Endodermal cell (in vitro differentiated cells): ENCODE measurements around the gene CYLD. TPM values are rescaled to one million over a fixed set of nuclear protein-coding genes. Genes with fewer than 3 reads are reported as not detected.

Source experiments
- DNase-seq: peaks from one replicate; pipeline ENCODE4 v3.0.0-alpha.2; 2017
- H3K27ac ChIP-seq: 2 replicates; pipeline ENCODE4 v1.5.1; 2013; ENCODE audit warnings: mild to moderate bottlenecking, low read depth, low read length, moderate library complexity
- H3K27me3 ChIP-seq: 2 replicates; pipeline ENCODE4 v1.6.1; 2013; ENCODE audit warnings: mild to moderate bottlenecking, low read length, moderate library complexity; ENCODE audit not compliant: insufficient read depth, control insufficient read depth, poor library complexity, severe bottlenecking
- H3K36me3 ChIP-seq: 2 replicates; pipeline ENCODE4 v1.7.0; 2013; ENCODE audit warnings: mild to moderate bottlenecking, low read length, moderate library complexity; ENCODE audit not compliant: control insufficient read depth, insufficient read depth
- H3K4me1 ChIP-seq: one replicate; pipeline ENCODE4 v1.7.0; 2013; ENCODE audit warnings: low read length; ENCODE audit not compliant: control insufficient read depth, insufficient read depth
- H3K4me3 ChIP-seq: 2 replicates; pipeline ENCODE4 v1.5.1; 2013; ENCODE audit warnings: mild to moderate bottlenecking, low read length, moderate library complexity
- H3K9ac ChIP-seq: 2 replicates; pipeline ENCODE4 v1.6.1; 2013; ENCODE audit warnings: mild to moderate bottlenecking, low read length, moderate library complexity; ENCODE audit not compliant: poor library complexity, severe bottlenecking; ENCODE audit errors: extremely low read depth
- H3K9me3 ChIP-seq: 2 replicates; pipeline ENCODE4 v1.6.1; 2013; ENCODE audit warnings: mild to moderate bottlenecking, low read length, moderate library complexity; ENCODE audit not compliant: control insufficient read depth
- H3K27ac Mint-ChIP-seq: 2 replicates; pipeline ENCODE4 v1.8.0; 2020; ENCODE audit warnings: mixed read lengths
- H3K27me3 Mint-ChIP-seq: 2 replicates; pipeline ENCODE4 v1.8.0; 2021; ENCODE audit warnings: mild to moderate bottlenecking, mixed read lengths; ENCODE audit not compliant: insufficient read depth
- H3K36me3 Mint-ChIP-seq: 2 replicates; pipeline ENCODE4 v1.8.0; 2020; ENCODE audit warnings: low read depth, mixed read lengths
- H3K4me1 Mint-ChIP-seq: 2 replicates; pipeline ENCODE4 v1.8.0; 2020; ENCODE audit warnings: mixed read lengths
- H3K4me3 Mint-ChIP-seq: 2 replicates; pipeline ENCODE4 v1.8.0; 2020; ENCODE audit warnings: mild to moderate bottlenecking, moderate library complexity, mixed read lengths
- H3K9me3 Mint-ChIP-seq: 2 replicates; pipeline ENCODE4 v1.8.0; 2020; ENCODE audit warnings: mild to moderate bottlenecking, mixed read lengths
- WGBS, 2 experiments: methylation state at CpG; one replicate each; pipeline versions ENCODE4 v1.1.5 to v1.1.7; 2013; ENCODE audit warnings: missing lambda C conversion rate in 2 of 2, mixed read lengths in 1 of 2; ENCODE audit not compliant: insufficient coverage in 1 of 2, insufficient read length in 1 of 2; 5-methylcytosine and 5-hydroxymethylcytosine counted together
- total RNA-seq, 2 donors: library from RNA; stranded (reverse); fragmentation: NEBNext Ultra II Directional in 1 of 2; extraction: Animal tissue kit (Norgen Biotek cat#: 25700) in 1 of 2; gene quantifications; 2 replicates in 1 of 2; 3 replicates in 1 of 2; pipeline ENCODE4 v1.2.1, GENCODE V29; 2021
- TF ChIP-seq, protein P1 (sequence below): fragments of 200-600 bp; sonication (generic); conservative IDR thresholded peaks from 2 replicates; pipeline ENCODE4 v1.5.0; 2021; ENCODE audit warnings: antibody characterized with exemption, mild to moderate bottlenecking

Gene CYLD
- total RNA-seq, 2 donors from 2014 or later = 12.7 TPM

DNA sequence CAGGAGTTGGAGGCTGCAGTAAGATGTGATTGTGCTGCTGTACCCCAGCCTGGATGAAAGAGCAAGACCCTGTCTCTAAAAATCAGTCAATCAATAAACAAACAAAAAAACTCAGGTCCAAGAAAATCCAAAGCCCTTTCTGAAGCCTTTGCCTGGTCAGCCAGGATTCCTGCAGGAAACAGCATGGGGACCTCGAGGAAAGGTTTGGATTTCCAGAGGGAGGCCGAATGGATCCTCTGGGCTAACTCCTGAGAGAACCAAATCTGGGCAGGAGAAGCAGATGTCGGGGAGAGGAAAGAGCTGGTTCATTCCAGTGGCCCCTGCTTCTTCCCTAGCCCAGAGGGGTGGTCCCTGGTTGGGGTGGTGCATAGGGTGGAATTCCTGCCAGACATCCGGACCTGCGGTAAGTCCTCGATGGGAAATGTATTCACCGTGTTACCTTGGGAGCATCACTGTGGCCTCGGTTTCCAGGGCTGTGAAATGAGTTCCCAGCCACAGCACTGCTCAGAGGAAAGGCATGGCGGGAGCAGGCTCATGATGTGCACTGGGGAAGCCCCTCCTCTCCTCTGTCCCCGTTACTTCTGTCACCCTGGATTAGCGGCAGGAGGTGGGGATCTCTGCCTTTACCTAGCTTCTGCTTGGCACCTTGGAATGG, 75.1 kb downstream of the CYLD start:
- 91 to 93% methylated on average over 9 to 11 of the region's 11 CpGs for WGBS, 2 experiments
- H3K27ac Mint-ChIP-seq = no peak overlapping the region
- TF ChIP-seq, protein P1, sequence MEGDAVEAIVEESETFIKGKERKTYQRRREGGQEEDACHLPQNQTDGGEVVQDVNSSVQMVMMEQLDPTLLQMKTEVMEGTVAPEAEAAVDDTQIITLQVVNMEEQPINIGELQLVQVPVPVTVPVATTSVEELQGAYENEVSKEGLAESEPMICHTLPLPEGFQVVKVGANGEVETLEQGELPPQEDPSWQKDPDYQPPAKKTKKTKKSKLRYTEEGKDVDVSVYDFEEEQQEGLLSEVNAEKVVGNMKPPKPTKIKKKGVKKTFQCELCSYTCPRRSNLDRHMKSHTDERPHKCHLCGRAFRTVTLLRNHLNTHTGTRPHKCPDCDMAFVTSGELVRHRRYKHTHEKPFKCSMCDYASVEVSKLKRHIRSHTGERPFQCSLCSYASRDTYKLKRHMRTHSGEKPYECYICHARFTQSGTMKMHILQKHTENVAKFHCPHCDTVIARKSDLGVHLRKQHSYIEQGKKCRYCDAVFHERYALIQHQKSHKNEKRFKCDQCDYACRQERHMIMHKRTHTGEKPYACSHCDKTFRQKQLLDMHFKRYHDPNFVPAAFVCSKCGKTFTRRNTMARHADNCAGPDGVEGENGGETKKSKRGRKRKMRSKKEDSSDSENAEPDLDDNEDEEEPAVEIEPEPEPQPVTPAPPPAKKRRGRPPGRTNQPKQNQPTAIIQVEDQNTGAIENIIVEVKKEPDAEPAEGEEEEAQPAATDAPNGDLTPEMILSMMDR = no peak

DNA sequence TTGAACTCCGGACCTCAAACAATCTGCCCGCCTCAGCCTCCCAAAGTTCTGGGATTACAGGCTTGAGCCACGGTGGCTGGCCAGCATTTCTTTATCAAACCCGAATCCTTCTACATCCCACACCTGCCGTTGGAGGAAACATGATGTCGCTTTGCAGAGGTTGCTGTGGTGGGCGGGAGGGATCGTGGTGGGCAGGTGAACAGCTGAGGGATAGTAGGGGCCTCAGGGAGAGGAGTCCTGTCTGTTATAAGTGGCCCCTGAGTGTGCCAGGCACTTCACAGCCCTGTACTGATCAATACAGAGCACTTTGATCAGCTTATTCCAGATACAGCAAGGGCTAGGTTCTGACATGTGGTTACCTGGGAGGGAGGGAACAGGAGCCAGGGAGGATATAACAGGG, 76.5 kb downstream of the CYLD start:
- H3K4me1 Mint-ChIP-seq = no peaks in the 10 kb centered on the region
- H3K27ac Mint-ChIP-seq = no peak overlapping the region
- H3K4me3 Mint-ChIP-seq = no peak overlapping the region
- H3K9ac ChIP-seq = no peak overlapping the region
- TF ChIP-seq, protein P1 = no peak
- WGBS, 2 experiments = 92 to 93% methylated on average over 4 to 8 of the region's 8 CpGs
- no peaks in the 10 kb centered on the region for H3K36me3 ChIP-seq
- no peaks in the 10 kb centered on the region for H3K4me1 ChIP-seq
- no peaks in the 10 kb centered on the region for H3K27me3 ChIP-seq
- no peak overlapping the region for H3K27ac ChIP-seq
- no peak overlapping the region for H3K4me3 ChIP-seq
- no peaks in the 10 kb centered on the region for H3K9me3 Mint-ChIP-seq
- H3K27me3 Mint-ChIP-seq = no peaks in the 10 kb centered on the region
- no peaks in the 10 kb centered on the region for H3K9me3 ChIP-seq
- DNase-seq = no peak
- no peaks in the 10 kb centered on the region for H3K36me3 Mint-ChIP-seq

More for the DNA sequence above, 75.1 kb downstream of the CYLD start:
- H3K9ac ChIP-seq = no peak overlapping the region
- no peaks in the 10 kb centered on the region for H3K4me1 Mint-ChIP-seq
- H3K4me3 ChIP-seq = no peak overlapping the region
- H3K4me1 ChIP-seq = no peaks in the 10 kb centered on the region
- H3K27me3 ChIP-seq = no peaks in the 10 kb centered on the region
- no peaks in the 10 kb centered on the region for H3K36me3 Mint-ChIP-seq
- no peaks in the 10 kb centered on the region for H3K9me3 ChIP-seq
- no peaks in the 10 kb centered on the region for H3K9me3 Mint-ChIP-seq
- no peak overlapping the region for H3K27ac ChIP-seq
- DNase-seq = no peak
- H3K4me3 Mint-ChIP-seq = no peak overlapping the region
- no peaks in the 10 kb centered on the region for H3K36me3 ChIP-seq
- H3K27me3 Mint-ChIP-seq = peaks cover 2% of the 10 kb centered on the region

DNA sequence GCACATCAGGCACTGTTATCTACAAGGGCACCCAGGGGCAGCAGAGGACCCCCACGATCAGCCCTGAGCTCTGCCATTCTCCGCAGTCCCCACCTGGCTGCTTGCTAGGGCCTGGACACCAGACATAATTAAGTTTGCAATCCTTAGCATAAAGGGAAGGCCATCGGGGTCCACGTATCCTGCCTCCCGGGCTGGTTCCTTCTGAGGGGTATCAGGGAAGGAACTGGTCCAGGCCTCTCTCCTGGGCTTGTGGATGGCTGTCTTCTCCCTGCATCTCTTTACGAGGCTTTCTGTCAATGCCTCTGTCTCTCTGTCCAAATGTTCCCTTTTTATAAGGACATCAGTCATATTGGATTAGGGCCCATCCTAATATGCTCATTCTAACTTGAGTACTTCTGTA, 77.8 kb downstream of the CYLD start:
- Mint-ChIP-seq H3K27me3 (no peaks in the 10 kb centered on the region), H3K9me3 (no peaks in the 10 kb centered on the region), H3K27ac (no peak overlapping the region), H3K4me1 (no peaks in the 10 kb centered on the region), H3K36me3 (no peaks in the 10 kb centered on the region), H3K4me3 (no peak overlapping the region)
- TF ChIP-seq, protein P1 = no peak
- H3K4me1 ChIP-seq = no peaks in the 10 kb centered on the region
- H3K9me3 ChIP-seq = no peaks in the 10 kb centered on the region
- no peak overlapping the region for H3K9ac ChIP-seq
- H3K27ac ChIP-seq = no peak overlapping the region
- no peak for DNase-seq
- no peak overlapping the region for H3K4me3 ChIP-seq
- no peaks in the 10 kb centered on the region for H3K27me3 ChIP-seq
- no peaks in the 10 kb centered on the region for H3K36me3 ChIP-seq
- 93 to 96% methylated on average over 6 of the region's 6 CpGs for WGBS, 2 experiments
